Right renal pelvis (tissue), 4 donors: Measurements from ENCODE around the gene ALDH1B1. TPM values are rescaled to one million over a fixed set of nuclear protein-coding genes. Genes with fewer than 3 reads are reported as not detected.
"Not testable (repeated sequence)": the region's sequence is repeated elsewhere in the genome, so short reads cannot be mapped to it uniquely, and the experiment has no call there.

Experiments
- DNase-seq, 4 donors: peaks; one replicate each; pipeline ENCODE4 v3.0.0-alpha.2; 2013; ENCODE audit warnings: low read depth in 4 of 4, low spot score in 3 of 4, missing footprints in 1 of 4
- polyA plus RNA-seq, 4 donors: library from polyadenylated mRNA; unstranded; fragments of 120-200 nt; gene quantifications; one replicate each; pipeline ENCODE4 v1.2.1, GENCODE V29; 2013; ENCODE audit not compliant: insufficient read length in 4 of 4

The ALDH1B1 gene
- polyA plus RNA-seq, 4 donors: 30.8 to 41.7 (median 37.8) TPM

DNA sequence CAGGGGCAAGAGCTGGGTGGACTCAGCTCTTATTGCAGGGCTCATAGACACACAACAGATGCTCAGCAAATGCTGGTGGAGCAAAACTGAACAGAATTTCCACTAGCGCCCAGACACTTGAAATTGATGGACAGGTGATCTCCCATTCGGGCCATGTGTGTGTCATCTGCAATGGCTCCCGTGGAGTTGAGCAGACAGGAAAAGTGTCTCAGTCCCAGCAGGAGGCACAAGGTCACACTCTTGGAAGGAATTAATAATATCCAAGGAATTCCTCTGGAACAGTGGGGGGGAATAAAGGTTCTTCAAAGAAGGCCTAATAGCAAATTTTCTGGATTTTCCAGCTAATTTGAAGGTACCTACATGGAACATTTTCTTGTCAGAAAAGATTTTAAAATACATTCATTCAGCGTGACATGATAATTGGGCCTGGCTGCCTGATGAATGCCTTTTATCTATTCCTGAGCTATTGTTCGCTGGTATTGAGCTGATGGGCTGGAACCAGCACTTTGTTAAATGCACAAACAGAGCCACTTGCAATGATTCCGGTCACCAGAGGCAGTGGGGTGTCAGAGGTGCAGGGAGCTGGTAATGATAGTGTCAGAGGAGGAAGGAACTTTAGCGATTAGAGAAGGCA is 31.5 kb upstream of the ALDH1B1 start:
- DNase-seq: no peak

DNA sequence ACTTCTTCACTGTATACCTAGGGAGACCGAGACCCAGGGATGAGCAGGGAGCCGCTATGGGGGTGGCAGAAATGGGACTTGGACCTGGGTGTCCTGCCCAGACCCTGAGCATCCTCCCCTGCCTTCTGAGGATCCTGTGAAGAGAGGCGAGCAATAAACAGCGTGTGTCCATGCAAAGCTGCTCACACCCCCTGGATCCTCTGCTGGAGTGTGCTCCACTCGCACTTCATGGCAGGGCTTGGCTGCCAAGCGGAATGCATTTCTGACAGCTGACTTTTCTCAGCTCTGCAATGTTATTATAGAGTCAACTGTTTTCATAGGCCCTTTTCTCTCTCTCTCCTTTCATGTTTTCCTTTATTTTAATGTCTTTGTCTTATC is 31.0 kb upstream of the ALDH1B1 start:
- DNase-seq: no peak

DNA sequence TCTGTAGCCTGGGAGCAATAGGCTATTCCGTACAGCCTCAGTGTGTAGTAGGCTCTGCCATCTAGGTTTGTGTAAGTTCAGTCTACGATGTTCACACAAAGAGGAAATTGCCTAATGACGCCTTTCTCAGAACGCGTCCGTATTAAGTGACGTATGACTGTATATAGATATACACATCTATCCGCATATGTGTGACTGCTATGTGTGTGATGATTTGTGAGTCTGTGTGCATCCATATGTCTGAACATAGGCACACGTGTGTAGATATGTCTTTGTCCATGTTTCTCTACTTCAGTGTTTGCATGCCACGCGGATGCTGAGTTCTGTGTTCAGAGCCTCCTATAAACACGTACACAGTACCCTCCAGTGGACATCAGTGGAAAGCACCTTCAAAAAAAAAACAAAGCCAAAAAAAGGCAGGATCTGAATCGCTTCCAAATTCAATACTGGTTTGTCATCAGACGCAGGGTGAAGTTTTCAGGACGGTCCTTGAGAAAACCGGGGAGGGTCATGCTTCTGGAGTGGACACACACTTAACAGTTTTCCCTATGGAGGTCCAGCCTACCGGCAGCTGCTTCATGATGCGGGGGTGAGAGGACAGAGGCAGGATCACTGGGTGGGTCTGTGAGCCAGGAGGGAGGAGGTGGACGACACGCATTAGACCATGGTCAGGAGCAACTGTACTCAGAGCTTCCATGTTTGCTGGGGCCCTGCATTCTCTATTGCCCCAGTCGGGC is 29.5 kb upstream of the ALDH1B1 start:
- peak in 2 of 4 donors; percentile 42 to 51 for DNase-seq

GRCh38 chr9:38363589-38363925 is 28.9 kb upstream of the ALDH1B1 start:
- no peak for DNase-seq

DNA sequence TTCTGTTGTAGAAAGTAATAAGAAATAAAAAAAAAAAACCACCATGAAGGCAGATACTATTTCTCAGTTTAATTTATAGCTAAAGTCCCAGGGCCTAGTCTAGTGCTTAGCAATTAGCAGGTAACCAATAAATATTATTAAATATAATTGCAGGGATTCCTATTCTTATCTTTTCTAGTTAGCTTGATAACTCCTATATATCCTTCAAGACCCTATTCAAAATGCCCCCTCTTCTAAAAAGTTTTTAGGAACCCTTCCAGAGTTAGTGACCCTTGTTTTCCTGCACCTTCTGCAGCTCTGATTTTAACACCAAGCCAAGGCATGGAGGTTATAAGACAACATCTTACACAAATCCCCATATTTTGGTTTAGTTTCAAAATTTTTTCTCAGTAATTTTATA is 24.6 kb upstream of the ALDH1B1 start:
- DNase-seq: no peak

DNA sequence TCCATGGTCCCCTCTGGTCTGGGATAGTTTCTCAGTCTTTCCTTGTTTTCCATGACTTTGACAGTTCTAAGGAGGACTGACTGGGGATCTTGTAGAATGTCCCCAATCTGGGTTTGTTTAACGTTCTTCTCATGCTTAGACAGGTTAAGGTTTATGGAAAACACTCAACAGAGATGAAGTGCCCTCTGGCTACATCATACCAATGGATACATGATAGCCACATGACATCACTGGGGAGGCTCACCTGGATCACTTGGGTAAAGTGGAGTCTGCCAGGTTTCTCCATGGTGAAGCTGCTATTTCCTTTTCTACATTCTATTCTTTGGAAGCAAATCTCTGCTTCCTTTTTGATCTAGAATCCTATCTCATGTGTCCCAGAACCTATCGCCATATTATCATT is 23.8 kb upstream of the ALDH1B1 start:
- DNase-seq: no peak

DNA sequence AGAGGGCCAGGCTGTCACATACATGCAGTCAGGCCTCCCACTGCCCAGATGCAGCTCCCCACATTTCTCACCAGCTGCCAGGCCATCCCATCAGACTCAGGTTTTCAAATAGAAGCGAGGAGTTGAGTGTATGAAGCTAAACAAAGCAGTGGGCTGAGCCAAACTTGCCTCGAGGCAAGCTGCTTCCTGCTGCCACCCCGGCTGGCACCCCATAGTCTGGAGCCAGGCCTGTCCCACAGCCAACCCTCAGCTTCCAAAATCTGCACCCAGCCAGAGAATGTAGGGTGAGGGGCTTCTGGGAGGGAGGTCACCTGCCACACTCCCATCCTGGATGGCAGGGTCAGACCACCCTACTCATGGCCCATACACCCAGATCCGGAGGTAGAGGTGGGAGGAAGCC is 22.3 kb upstream of the ALDH1B1 start:
- DNase-seq: no peak

DNA sequence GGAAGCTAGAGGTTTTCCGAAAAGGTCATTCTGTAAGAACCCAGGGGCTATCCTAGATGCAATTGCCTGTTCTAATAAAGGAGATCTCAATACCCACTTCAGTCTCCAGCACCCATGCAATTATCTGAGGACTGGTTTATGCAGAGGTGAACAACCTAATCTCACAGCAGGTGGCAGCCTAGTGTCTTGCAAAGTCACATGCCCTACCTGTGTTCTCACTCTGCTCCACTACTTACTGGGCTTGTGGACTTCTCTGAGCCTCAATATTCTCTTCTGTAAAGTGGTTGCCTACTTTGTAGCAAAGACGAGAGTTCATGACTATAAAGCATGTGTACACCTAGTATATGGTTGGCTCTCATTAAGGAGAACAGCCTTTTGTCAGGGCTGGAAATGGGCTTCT is 21.0 kb upstream of the ALDH1B1 start:
- DNase-seq: no peak

GRCh38 chr9:38372762-38373619 is 19.5 kb upstream of the ALDH1B1 start:
- DNase-seq: no peak

DNA sequence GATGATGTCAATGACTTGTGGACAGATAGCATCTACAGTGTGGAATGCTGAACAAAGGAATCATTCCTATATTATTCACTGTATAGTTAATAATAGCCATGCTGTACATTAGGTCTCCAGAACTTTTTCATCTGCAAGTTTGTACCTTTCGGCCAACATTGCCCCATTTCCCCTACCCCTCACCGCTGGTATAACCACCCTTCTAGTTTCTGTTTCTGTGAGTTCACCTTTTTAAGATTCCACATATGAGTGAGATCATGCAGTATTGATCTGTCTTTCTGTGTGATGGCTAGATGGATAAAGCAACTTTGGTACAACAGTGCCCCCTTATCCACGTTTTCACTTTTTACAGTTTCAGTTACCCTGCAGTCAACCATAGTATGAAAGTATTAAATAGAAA is 18.8 kb upstream of the ALDH1B1 start:
- DNase-seq: no peak

GRCh38 chr9:38374847-38375571 is 17.5 kb upstream of the ALDH1B1 start:
- no peak for DNase-seq

DNA sequence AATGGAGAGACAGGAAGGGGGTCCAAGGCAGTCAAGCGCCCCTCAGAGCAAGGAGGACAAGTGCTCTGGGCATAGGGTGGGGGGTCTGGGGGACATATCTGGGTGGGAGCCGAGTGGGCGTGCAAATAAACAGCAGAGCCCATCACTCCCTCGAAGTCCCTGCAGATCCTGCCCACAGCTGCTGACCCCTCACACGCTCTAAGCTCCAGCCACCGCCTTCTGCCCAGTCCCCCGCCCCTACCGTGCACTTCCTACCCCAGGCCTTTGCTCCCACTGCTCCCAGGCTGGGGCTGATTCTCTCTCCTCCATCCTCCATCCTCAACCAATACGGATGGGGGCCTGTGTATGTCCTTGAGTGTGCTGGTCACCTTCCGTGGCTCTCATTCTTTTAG is 16.9 kb upstream of the ALDH1B1 start:
- DNase-seq: no peak

- DNase-seq: no peak
Observed at GRCh38 chr9:38376021-38376670, 16.4 kb upstream of the ALDH1B1 start.

- not testable (repeated sequence) for DNase-seq
Observed at GRCh38 chr9:38377336-38378083, 15.0 kb upstream of the ALDH1B1 start.

DNA sequence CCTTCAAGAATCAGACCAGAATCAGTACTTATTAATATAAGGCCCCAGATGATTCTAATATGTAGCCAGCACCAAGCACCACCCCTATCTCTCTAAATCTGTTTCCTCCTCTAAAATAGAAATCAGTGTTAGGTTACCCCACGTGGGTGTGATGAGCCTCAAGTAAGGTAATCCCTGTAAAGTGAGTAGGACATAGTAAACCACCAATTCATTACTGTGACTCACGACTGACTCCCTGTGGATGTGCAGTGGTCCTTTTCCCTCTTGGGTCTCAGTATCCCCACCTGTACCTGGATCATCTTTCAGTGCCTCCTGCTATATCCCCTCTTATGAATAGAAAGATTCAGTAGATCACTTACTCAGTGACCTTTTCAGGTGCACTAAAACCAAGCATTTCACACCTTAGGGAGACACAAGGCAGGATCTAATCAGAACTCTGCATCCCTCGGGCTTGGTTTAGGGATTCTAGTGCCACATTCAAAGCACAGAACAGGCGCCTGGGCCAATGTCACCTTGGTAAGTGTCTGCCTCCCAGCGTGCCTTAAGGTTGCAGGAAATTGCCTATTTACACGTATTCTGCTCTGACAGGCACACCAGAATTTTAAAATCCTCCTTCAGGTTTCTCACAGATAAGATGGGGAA is 12.2 kb upstream of the ALDH1B1 start:
- no peak for DNase-seq

- no peak for DNase-seq
Observed at GRCh38 chr9:38380872-38381534, 11.5 kb upstream of the ALDH1B1 start.

DNA sequence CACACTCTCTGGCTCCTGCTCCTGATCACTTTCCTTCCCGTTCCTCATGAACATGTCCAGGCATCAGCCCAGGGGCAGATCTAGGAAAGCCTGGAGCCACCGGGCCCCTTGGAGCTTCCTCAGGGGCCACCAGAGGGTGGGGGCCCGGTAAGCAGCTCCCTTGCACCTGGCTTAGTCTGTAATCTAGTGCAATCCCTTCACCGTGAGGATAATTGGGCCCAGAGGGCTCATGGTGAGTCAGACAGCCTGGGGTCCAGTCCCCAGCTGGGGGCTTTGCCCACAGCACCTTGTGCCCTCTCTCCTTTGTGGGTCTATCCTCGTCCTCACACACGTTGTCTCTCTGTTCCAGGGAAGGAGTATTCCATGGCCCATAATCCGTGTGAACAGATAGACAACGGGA is 10.4 kb upstream of the ALDH1B1 start:
- DNase-seq: no peak

DNA sequence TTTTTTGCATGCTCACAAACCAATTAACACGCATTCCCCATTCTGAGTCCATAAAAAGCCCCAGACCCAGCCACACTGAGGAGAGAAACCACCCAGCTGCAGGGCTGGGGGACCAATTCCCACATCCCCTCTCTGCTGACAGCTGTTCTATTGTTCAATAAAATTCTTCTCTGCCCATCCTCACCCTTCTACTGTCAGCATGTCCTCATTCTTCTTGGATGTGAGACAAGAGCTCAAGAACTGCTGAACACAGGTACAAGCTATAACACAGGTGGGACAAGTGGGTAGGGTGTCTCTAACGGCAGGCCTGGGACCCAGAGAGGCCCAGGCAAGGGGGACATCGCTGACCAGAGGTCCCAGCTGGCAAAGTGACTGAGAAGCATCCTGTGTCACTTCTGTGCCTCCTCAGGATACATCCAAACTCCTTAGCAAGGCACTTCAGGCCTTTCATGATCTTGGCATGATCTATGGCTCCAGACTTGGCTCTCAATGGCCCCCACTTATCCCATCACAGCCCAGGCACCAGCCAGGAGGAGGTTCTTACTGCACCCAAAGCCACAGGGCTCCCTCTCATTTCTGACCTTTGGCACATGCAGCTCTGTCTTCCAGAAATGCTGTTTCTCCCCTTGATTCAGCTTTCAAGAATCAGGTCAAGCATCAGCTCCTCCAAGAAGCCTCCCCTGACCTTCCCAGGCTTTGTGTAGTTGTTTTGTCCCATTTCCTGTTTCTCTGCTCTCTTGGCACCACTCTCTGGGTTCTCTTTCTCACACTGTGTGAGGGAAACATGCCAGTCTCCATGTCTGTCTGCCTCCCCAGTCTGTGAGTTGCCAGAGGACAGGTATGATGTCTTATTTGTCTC is 7.3 kb upstream of the ALDH1B1 start:
- DNase-seq: no peak
